Smooth muscle cell (in vitro differentiated cells): ENCODE measurements around the gene RBMS1. TPM values are rescaled to one million over a fixed set of nuclear protein-coding genes. Genes with fewer than 3 reads are reported as not detected.
A peak's percentile ranks its signal among the peaks of the same experiment; 100 is the strongest.

Source experiments
- DNase-seq: peaks from one replicate; lab custom pipeline; 2025; ENCODE audit not compliant: unreplicated experiment; lab: John Stamatoyannopoulos, UW
- H2AFZ ChIP-seq: fragments of 200-600 bp; sonication (generic); 2 replicates; pipeline ENCODE4 v1.6.0; 2016; ENCODE audit warnings: antibody characterized with exemption, low read depth, mild to moderate bottlenecking
- H3F3A ChIP-seq: fragments of 200-600 bp; sonication (generic); 2 replicates; pipeline ENCODE4 v1.6.0; 2017; ENCODE audit warnings: antibody characterized with exemption, low read depth
- H3K27ac ChIP-seq: fragments of 200-600 bp; sonication (generic); 2 replicates; pipeline ENCODE4 v1.5.1; 2016; ENCODE audit warnings: low read depth, mild to moderate bottlenecking
- H3K27me3 ChIP-seq: fragments of 200-600 bp; sonication (generic); 2 replicates; pipeline ENCODE4 v1.6.1; 2016; ENCODE audit warnings: low read depth, mild to moderate bottlenecking
- H3K36me3 ChIP-seq: fragments of 200-600 bp; sonication (generic); 2 replicates; pipeline ENCODE4 v1.5.1; 2016; ENCODE audit warnings: low read depth
- H3K4me1 ChIP-seq: fragments of 200-600 bp; sonication (generic); 2 replicates; pipeline ENCODE4 v1.5.1; 2016; ENCODE audit warnings: low read depth
- H3K4me2 ChIP-seq: fragments of 200-600 bp; sonication (generic); 2 replicates; pipeline ENCODE4 v1.6.0; 2016; ENCODE audit warnings: mild to moderate bottlenecking
- H3K4me3 ChIP-seq: fragments of 200-600 bp; sonication (generic); 2 replicates; pipeline ENCODE4 v1.5.1; 2016; ENCODE audit warnings: mild to moderate bottlenecking
- H3K79me2 ChIP-seq: fragments of 200-600 bp; sonication (generic); 2 replicates; pipeline ENCODE4 v1.6.0; 2016; ENCODE audit warnings: low read depth, mild to moderate bottlenecking
- H3K9ac ChIP-seq: fragments of 200-600 bp; sonication (generic); 2 replicates; pipeline ENCODE4 v1.6.0; 2016; ENCODE audit warnings: low read depth
- H3K9me3 ChIP-seq: fragments of 200-600 bp; sonication (generic); replicated peaks from 2 replicates; pipeline ENCODE4 v1.5.1; 2016; ENCODE audit warnings: low read depth
- H4K20me1 ChIP-seq: fragments of 200-600 bp; sonication (generic); 2 replicates; pipeline ENCODE4 v1.6.0; 2016; ENCODE audit warnings: low read depth
- WGBS: methylation state at CpG from one replicate; pipeline ENCODE4 v1.1.7; 2016; ENCODE audit warnings: low lambda C conversion rate; 5-methylcytosine and 5-hydroxymethylcytosine counted together
- polyA plus RNA-seq: library from polyadenylated mRNA; unstranded; fragments of >200 nt; fragmentation: Nextera tagmentation; extraction: Ambion mirVana; gene quantifications from 2 replicates; pipeline ENCODE4 v1.2.1, GENCODE V29; 2016
- total RNA-seq: library from RNA; depleted of rRNA; stranded (reverse); fragments of >200 nt; gene quantifications from 2 replicates; pipeline ENCODE4 v1.2.3, GENCODE V29; 2014
- TF ChIP-seq, protein P1 (sequence below): fragments of 200-600 bp; sonication (generic); IDR thresholded peaks from 2 replicates; pipeline ENCODE4 v1.5.1; 2017; ENCODE audit warnings: borderline replicate concordance, mild to moderate bottlenecking, antibody characterized with exemption; ENCODE audit not compliant: insufficient read depth, poor library complexity, severe bottlenecking

The RBMS1 gene
- total and polyA plus RNA-seq, 2 experiments from 2014 or later = 103 to 160 TPM

DNA sequence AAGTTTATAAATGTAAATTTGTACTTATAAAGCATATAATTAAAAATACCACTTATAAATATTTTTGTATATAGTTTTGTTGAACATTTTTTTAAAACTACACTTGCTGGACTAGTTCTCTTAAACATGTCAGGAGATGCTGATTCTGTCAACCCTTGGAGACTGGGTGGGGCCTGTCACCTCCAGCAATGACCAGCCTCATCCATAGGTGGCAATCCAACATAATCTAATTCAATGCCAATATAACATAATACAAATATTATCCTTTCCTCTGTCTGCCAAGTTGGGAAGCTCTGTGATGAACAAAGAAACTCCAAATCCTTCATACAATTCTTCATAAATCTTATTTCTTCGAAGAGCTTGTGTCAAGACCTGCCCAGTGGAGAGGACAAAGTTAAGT lies 140.4 kb downstream of the RBMS1 start:
- H3K27me3 ChIP-seq = no peaks in the 10 kb centered on the region
- H2AFZ ChIP-seq = no peak overlapping the region
- TF ChIP-seq, protein P1, sequence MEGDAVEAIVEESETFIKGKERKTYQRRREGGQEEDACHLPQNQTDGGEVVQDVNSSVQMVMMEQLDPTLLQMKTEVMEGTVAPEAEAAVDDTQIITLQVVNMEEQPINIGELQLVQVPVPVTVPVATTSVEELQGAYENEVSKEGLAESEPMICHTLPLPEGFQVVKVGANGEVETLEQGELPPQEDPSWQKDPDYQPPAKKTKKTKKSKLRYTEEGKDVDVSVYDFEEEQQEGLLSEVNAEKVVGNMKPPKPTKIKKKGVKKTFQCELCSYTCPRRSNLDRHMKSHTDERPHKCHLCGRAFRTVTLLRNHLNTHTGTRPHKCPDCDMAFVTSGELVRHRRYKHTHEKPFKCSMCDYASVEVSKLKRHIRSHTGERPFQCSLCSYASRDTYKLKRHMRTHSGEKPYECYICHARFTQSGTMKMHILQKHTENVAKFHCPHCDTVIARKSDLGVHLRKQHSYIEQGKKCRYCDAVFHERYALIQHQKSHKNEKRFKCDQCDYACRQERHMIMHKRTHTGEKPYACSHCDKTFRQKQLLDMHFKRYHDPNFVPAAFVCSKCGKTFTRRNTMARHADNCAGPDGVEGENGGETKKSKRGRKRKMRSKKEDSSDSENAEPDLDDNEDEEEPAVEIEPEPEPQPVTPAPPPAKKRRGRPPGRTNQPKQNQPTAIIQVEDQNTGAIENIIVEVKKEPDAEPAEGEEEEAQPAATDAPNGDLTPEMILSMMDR = no peak

DNA sequence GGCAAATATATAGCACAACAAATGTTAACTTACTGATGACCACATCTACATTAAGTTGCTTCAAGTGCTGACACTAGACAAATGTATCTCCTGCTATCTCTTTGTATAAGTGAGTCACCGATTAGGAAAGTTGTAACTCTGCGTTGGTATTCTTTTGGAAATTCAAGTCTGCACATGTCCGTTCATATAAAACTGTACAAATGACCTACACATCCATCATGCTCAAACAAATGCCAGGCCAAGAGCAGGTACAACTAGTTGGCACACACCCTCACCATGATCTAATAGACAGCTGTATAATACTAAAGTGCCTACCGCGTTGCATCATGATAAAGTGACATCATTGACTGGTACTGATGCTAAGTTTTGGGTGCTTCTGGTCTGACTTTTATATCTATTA lies 141.1 kb downstream of the RBMS1 start:
- Histone ChIP-seq H3K9me3 (no peaks in the 10 kb centered on the region), H3K79me2 (peaks cover 87% of the 10 kb centered on the region), H3K4me1 (peaks cover 15% of the 10 kb centered on the region), H3K9ac (peak overlapping the region; percentile 32), H3K4me3 (no peak overlapping the region), H3K27ac (peak overlapping the region; percentile 85), H3K4me2 (peak overlapping the region; percentile 64), H2AFZ (no peak overlapping the region), H4K20me1 (peaks cover 71% of the 10 kb centered on the region), H3F3A (peaks cover 15% of the 10 kb centered on the region), H3K27me3 (no peaks in the 10 kb centered on the region), H3K36me3 (no peaks in the 10 kb centered on the region)
- no peak for DNase-seq
- WGBS = 23% methylated on average over 5 of the region's 5 CpGs
- TF ChIP-seq, protein P1 = no peak

More for the DNA sequence above, 140.4 kb downstream of the RBMS1 start:
- Histone ChIP-seq H3K4me1 (peaks cover 15% of the 10 kb centered on the region), H4K20me1 (peaks cover 71% of the 10 kb centered on the region), H3K4me3 (no peak overlapping the region), H3F3A (peaks cover 15% of the 10 kb centered on the region), H3K9ac (no peak overlapping the region), H3K4me2 (peak overlapping the region; percentile 12), H3K36me3 (no peaks in the 10 kb centered on the region), H3K79me2 (peaks cover 87% of the 10 kb centered on the region), H3K27ac (peak overlapping the region; percentile 85), H3K9me3 (no peaks in the 10 kb centered on the region)
- no peak for DNase-seq
- 91% methylated on average over 1 of the region's 1 CpG for WGBS

DNA sequence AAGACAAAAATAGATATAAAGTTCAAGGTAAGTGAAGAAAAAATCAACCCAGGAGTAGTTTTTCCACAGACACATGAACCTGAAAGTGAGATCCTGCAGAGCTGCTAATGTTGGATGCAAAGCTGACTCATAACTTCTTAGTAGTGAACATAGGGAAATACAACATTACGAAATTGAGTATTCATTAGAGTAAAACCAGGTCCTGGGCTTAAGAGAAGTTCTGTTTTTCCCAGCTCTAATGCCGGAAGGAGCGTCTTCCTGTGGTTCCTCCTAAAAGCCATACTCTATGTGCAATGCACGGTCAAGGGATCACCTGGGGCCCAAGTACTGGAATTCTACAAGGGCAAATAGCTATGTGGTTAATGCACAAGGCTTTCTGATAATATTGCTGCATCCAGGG lies 141.7 kb downstream of the RBMS1 start:
- H3K27me3 ChIP-seq = no peaks in the 10 kb centered on the region
- no peak for DNase-seq
- H3K9ac ChIP-seq = peak overlapping the region; percentile 32
- H4K20me1 ChIP-seq = peaks cover 71% of the 10 kb centered on the region
- peaks cover 15% of the 10 kb centered on the region for H3F3A ChIP-seq
- H3K4me1 ChIP-seq = peaks cover 15% of the 10 kb centered on the region
- H3K79me2 ChIP-seq = peaks cover 87% of the 10 kb centered on the region
- no peak overlapping the region for H2AFZ ChIP-seq
- no peaks in the 10 kb centered on the region for H3K9me3 ChIP-seq
- TF ChIP-seq, protein P1 = no peak
- H3K4me2 ChIP-seq = peak overlapping the region; percentile 64
- H3K36me3 ChIP-seq = no peaks in the 10 kb centered on the region
- peak overlapping the region; percentile 85 for H3K27ac ChIP-seq
- no peak overlapping the region for H3K4me3 ChIP-seq
- 16% methylated on average over 4 of the region's 4 CpGs for WGBS

DNA sequence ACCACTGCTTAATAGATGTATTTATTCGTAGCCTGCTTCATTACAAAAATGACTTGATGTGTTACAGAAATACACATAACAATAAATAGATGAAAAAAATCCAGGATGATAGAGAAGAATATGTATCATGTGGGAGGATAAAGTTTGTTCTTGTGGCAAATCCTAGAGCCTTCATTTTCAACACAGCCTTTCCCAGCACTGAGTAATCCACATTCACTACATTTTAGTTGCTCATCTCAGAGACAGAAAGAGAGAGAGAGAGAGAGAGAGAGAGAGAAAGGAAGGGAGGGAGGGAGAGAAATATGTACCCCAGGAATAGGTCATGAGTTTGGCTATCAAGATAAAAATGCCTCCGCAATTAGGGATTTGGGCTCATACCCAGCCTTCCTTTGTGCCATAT lies 144.3 kb downstream of the RBMS1 start:
- Histone ChIP-seq H3K4me1 (peaks cover 15% of the 10 kb centered on the region), H3K27me3 (no peaks in the 10 kb centered on the region), H3F3A (peaks cover 15% of the 10 kb centered on the region), H3K79me2 (peaks cover 87% of the 10 kb centered on the region), H3K9me3 (no peaks in the 10 kb centered on the region), H3K4me2 (peak overlapping the region; percentile 46), H2AFZ (no peak overlapping the region), H3K4me3 (no peak overlapping the region), H3K36me3 (no peaks in the 10 kb centered on the region), H3K27ac (peak overlapping the region; percentile 85), H4K20me1 (peaks cover 72% of the 10 kb centered on the region), H3K9ac (no peak overlapping the region)
- WGBS = 87% methylated on average over 2 of the region's 2 CpGs
- no peak for DNase-seq
- TF ChIP-seq, protein P1 = no peak
